SU-DHL-6 (cell line): ENCODE measurements around the gene TMEM106B.

Source experiments
- H2AFZ ChIP-seq: fragments of 200-600 bp; sonication (generic); 2 replicates; pipeline ENCODE4 v1.6.1; 2014; ENCODE audit warnings: low read depth, mild to moderate bottlenecking, moderate library complexity, mixed read lengths, antibody characterized with exemption, low read length; ENCODE audit not compliant: severe bottlenecking
- H3F3A ChIP-seq: fragments of 200-600 bp; shearing (Covaris generic); 2 replicates; pipeline ENCODE4 v1.6.0; 2016; ENCODE audit warnings: antibody characterized with exemption, mild to moderate bottlenecking; ENCODE audit not compliant: insufficient read depth
- H3K27ac ChIP-seq: fragments of 200-600 bp; sonication (generic); 2 replicates; pipeline ENCODE4 v1.5.1; 2016; ENCODE audit warnings: low read depth, mild to moderate bottlenecking, low read length, moderate library complexity, mixed read lengths
- H3K27me3 ChIP-seq: fragments of 200-600 bp; sonication (generic), shearing (Covaris generic); 2 replicates; pipeline ENCODE4 v1.6.0; 2014; ENCODE audit warnings: mild to moderate bottlenecking, low read length
- H3K36me3 ChIP-seq: fragments of 200-600 bp; sonication (generic); 2 replicates; pipeline ENCODE4 v1.6.1; 2014; ENCODE audit warnings: mild to moderate bottlenecking, low read length, mixed read lengths
- H3K4me2 ChIP-seq: fragments of 300-600, 200-600 bp; shearing (Covaris generic), sonication (generic); 2 replicates; pipeline ENCODE4 v1.6.0; 2014; ENCODE audit warnings: low read length, low read depth, mild to moderate bottlenecking; ENCODE audit not compliant: poor library complexity, severe bottlenecking
- H3K4me3 ChIP-seq: fragments of 200-600 bp; sonication (generic); 2 replicates; pipeline ENCODE4 v1.5.1; 2014; ENCODE audit warnings: antibody characterized with exemption, low read length, mild to moderate bottlenecking, mixed read lengths; ENCODE audit not compliant: insufficient read depth, poor library complexity, severe bottlenecking
- H3K79me2 ChIP-seq: fragments of 200-600 bp; sonication (generic); 2 replicates; pipeline ENCODE4 v1.6.1; 2014; ENCODE audit warnings: mild to moderate bottlenecking, low read length, moderate library complexity; ENCODE audit not compliant: insufficient read depth
- H3K9ac ChIP-seq: fragments of 200-600 bp; sonication (generic); 2 replicates; pipeline ENCODE4 v1.7.0; 2014; ENCODE audit warnings: mild to moderate bottlenecking, low read length
- H3K9me2 ChIP-seq: fragments of 200-600 bp; sonication (generic); replicated peaks from 2 replicates; pipeline ENCODE4 v1.6.1; 2014; ENCODE audit warnings: low read length; ENCODE audit not compliant: insufficient read depth
- H3K9me3 ChIP-seq: fragments of 200-600 bp; sonication (generic); 2 replicates; pipeline ENCODE4 v1.6.1; 2014; ENCODE audit warnings: low read length, mixed read lengths; ENCODE audit not compliant: insufficient read depth
- H4K20me1 ChIP-seq: fragments of 200-600 bp; sonication (generic); 2 replicates; pipeline ENCODE4 v1.6.1; 2014; ENCODE audit warnings: low read depth, mild to moderate bottlenecking, antibody characterized with exemption, low read length, moderate library complexity, mixed read lengths
- CTCF ChIP-seq: fragments of 200-600 bp; sonication (generic); IDR thresholded peaks from one replicate; pipeline ENCODE4 v1.5.1; 2017; ENCODE audit warnings: antibody characterized with exemption, mild to moderate bottlenecking, low read length, moderate library complexity; ENCODE audit not compliant: insufficient read depth, poor library complexity, severe bottlenecking
- EZH2phosphoT487 ChIP-seq: fragments of 200-600 bp; sonication (generic), shearing (Covaris generic); conservative IDR thresholded peaks from 2 replicates; pipeline ENCODE4 v1.6.1; 2018; ENCODE audit warnings: mild to moderate bottlenecking, antibody characterized with exemption, low read length, moderate library complexity, mixed read lengths

The TMEM106B gene

GRCh38 chr7:12229046-12229445 is 18.0 kb downstream of the TMEM106B start:
- Histone ChIP-seq H3K9me2 (no peaks in the 10 kb centered on the region), H3K27me3 (no peaks in the 10 kb centered on the region), H4K20me1 (no peaks in the 10 kb centered on the region), H3K4me3 (no peak overlapping the region), H3K79me2 (no peaks in the 10 kb centered on the region), H3K4me2 (no peak overlapping the region), H3K36me3 (peaks cover 59% of the 10 kb centered on the region), H3K27ac (no peak overlapping the region), H2AFZ (no peak overlapping the region), H3K9ac (no peak overlapping the region), H3F3A (peaks cover 6% of the 10 kb centered on the region; the same call in 1 of the 2 replicates), H3K9me3 (no peaks in the 10 kb centered on the region)
- TF ChIP-seq CTCF, result no peak
- no peak for TF ChIP-seq EZH2phosphoT487

GRCh38 chr7:12231097-12231496 is 20.0 kb downstream of the TMEM106B start:
- Histone ChIP-seq H3K9me2 (no peaks in the 10 kb centered on the region), H3K27me3 (no peaks in the 10 kb centered on the region), H4K20me1 (no peaks in the 10 kb centered on the region), H3K36me3 (peaks cover 51% of the 10 kb centered on the region), H3K9ac (no peak overlapping the region), H3K27ac (no peak overlapping the region), H3K4me2 (no peak overlapping the region), H3K4me3 (no peak overlapping the region), H3F3A (peaks cover 6% of the 10 kb centered on the region; the same call in 1 of the 2 replicates), H3K79me2 (no peaks in the 10 kb centered on the region), H3K9me3 (no peaks in the 10 kb centered on the region), H2AFZ (no peak overlapping the region)
- no peak for TF ChIP-seq CTCF
- TF ChIP-seq EZH2phosphoT487, result no peak

GRCh38 chr7:12233175-12233574 is 22.1 kb downstream of the TMEM106B start:
- TF ChIP-seq CTCF, result no peak
- TF ChIP-seq EZH2phosphoT487, result no peak
- Histone ChIP-seq H3K27ac (peak overlapping the region; percentile 47), H2AFZ (no peak overlapping the region), H3K9ac (no peak overlapping the region), H3K36me3 (peaks cover 36% of the 10 kb centered on the region), H3K9me3 (no peaks in the 10 kb centered on the region), H3F3A (no peaks in the 10 kb centered on the region), H3K27me3 (no peaks in the 10 kb centered on the region), H3K4me2 (peak overlapping the region; percentile 31), H3K4me3 (no peak overlapping the region), H3K79me2 (no peaks in the 10 kb centered on the region), H3K9me2 (no peaks in the 10 kb centered on the region), H4K20me1 (no peaks in the 10 kb centered on the region)
